ENCODE data around the gene ROR1. TPM values are rescaled to one million over a fixed set of nuclear protein-coding genes. Genes with fewer than 3 reads are reported as not detected.

Gene ROR1
- total and polyA plus RNA-seq, 7 experiments from 2014 or later, result 0.07 to 0.22 (median 0.16) TPM; not detected in 4

DNA sequence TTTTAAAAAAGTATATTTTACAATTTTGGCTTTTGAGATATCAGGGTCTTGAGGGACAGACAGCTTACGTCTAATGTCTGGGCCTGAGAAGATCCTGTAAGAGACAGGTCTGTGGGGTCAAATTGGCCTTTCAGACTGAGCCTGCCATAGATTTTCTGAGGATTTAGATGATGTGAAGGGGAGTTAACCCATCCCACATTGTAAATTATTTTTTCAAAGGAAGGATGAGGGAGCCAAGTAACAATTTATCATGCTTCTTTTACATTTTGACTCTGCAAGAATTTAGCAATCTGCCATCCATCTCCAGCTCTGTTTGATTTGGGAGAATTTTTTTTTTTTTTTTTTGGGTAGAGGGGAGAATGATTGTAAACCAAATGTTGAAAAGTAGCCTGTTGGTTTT lies 160.9 kb downstream of the ROR1 start:
- Histone ChIP-seq H3K27ac (ENCODE audit: low read depth, low read length) (no peak overlapping the region), H3K4me1 (ENCODE audit: control insufficient read depth in 2 of 2, insufficient read depth in 2 of 2, low read length in 2 of 2) (no peaks in the 10 kb centered on the region), H3K36me3 (ENCODE audit: control insufficient read depth in 2 of 3, insufficient read depth in 3 of 3, low read length in 3 of 3) (no peaks in the 10 kb centered on the region), H3K9me3 (ENCODE audit: control insufficient read depth in 2 of 3, low read length in 3 of 3) (no peaks in the 10 kb centered on the region), H3K27me3 (ENCODE audit: control insufficient read depth in 2 of 2, insufficient read depth in 2 of 2, low read length in 2 of 2) (no peaks in the 10 kb centered on the region), H3K4me3 (ENCODE audit: low read length) (no peak overlapping the region)
- no peaks in the 10 kb centered on the region for H3K9me3 Mint-ChIP-seq
- no peak overlapping the region for H3K27ac Mint-ChIP-seq
- H3K4me1 Mint-ChIP-seq, result no peaks in the 10 kb centered on the region
- ChIA-PET CTCF (interaction anchor here (1.2 to 1.5 kb wide), 2 partner anchors 11 to 202 kb away, joined by 4 to 9 read pairs; no protein-coding TSS in a partner anchor), POLR2A (interaction anchor here (0.7 kb wide), 1 partner anchor 13 kb away, joined by 6 read pairs; no protein-coding TSS in a partner anchor)
- H3K27me3 Mint-ChIP-seq, result peaks cover 0 to 4% (median 2%) of the 10 kb centered on the region in 5 donors
- no peak for DNase-seq
- H3K4me3 Mint-ChIP-seq, result no peak overlapping the region
- ATAC-seq, result no peak
- no peaks in the 10 kb centered on the region for H3K36me3 Mint-ChIP-seq
- intact Hi-C loops (cut with micrococcal nuclease), result loop anchor here in 1 of 2 donors (1.0 kb wide), 2 partner anchors 203 to 312 kb away; no protein-coding TSS in a partner anchor

DNA sequence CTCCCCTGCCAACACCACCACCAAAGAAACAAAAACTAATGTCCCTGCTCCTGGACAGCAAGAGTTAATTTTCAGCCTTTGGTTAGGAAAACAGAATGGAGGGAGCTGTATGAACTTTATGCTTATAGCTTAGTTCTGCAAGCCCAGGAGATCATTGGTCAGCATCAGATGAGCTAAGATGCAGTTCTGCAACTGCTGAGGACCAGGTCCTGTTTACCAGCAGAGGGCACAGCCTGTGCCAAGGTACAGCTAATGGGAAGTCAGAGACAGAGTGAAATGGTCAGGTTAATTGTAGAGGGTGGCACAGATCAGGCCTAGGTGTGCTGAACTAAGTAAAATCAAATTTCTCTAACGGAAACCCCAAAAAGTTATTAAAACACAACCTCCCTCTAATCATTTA lies 161.3 kb downstream of the ROR1 start:
- Histone ChIP-seq H3K27ac (ENCODE audit: low read depth, low read length) (no peak overlapping the region), H3K4me1 (ENCODE audit: control insufficient read depth in 2 of 2, insufficient read depth in 2 of 2, low read length in 2 of 2) (no peaks in the 10 kb centered on the region), H3K27me3 (ENCODE audit: control insufficient read depth in 2 of 2, insufficient read depth in 2 of 2, low read length in 2 of 2) (no peaks in the 10 kb centered on the region), H3K9me3 (ENCODE audit: control insufficient read depth in 2 of 3, low read length in 3 of 3) (no peaks in the 10 kb centered on the region), H3K4me3 (ENCODE audit: low read length) (no peak overlapping the region), H3K36me3 (ENCODE audit: control insufficient read depth in 2 of 3, insufficient read depth in 3 of 3, low read length in 3 of 3) (no peaks in the 10 kb centered on the region)
- no peaks in the 10 kb centered on the region for H3K36me3 Mint-ChIP-seq
- H3K4me3 Mint-ChIP-seq, result no peak overlapping the region
- ChIA-PET POLR2A (interaction anchor here (0.7 kb wide), 1 partner anchor 13 kb away, joined by 6 read pairs; no protein-coding TSS in a partner anchor), CTCF (interaction anchor here (0.6 to 1.5 kb wide), 3 partner anchors 12 to 202 kb away, joined by 3 to 9 read pairs (median 4); no protein-coding TSS in a partner anchor)
- no peaks in the 10 kb centered on the region for H3K9me3 Mint-ChIP-seq
- intact Hi-C loops (cut with micrococcal nuclease), result loop anchor here in 1 of 2 donors (1.0 kb wide), 2 partner anchors 202 to 311 kb away; no protein-coding TSS in a partner anchor
- H3K27me3 Mint-ChIP-seq, result peaks cover 0 to 8% (median 2%) of the 10 kb centered on the region in 5 donors
- no peak overlapping the region for H3K27ac Mint-ChIP-seq
- no peaks in the 10 kb centered on the region for H3K4me1 Mint-ChIP-seq
- DNase-seq, result no peak
- no peak for ATAC-seq

DNA sequence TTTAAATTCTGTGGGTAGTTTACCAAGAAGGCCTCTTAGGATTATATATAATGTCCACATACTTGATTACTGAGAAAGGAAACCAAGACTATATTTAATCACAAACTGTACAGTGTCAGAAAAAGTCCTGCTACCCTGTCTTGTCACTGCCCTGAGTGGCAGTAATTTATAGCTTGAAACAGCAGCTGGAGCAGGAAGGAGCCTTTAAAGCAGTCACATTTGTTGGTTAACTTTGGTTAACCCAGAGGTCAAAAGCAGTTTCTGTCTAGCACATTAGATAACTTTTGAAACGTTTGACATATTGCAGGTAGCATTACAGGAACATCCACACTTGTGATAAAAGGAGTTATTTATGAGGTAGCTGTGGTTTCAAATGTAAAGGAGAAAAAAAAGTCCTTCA lies 161.7 kb downstream of the ROR1 start:
- intact Hi-C loops (cut with micrococcal nuclease), result loop anchor here in 1 of 2 donors (1.0 kb wide), 2 partner anchors 202 to 311 kb away; no protein-coding TSS in a partner anchor
- no peak overlapping the region for H3K4me3 ChIP-seq (ENCODE audit: low read length)
- H3K4me1 ChIP-seq (ENCODE audit: control insufficient read depth in 2 of 2, insufficient read depth in 2 of 2, low read length in 2 of 2), result no peaks in the 10 kb centered on the region
- H3K36me3 Mint-ChIP-seq, result no peaks in the 10 kb centered on the region
- no peaks in the 10 kb centered on the region for H3K27me3 ChIP-seq (ENCODE audit: control insufficient read depth in 2 of 2, insufficient read depth in 2 of 2, low read length in 2 of 2)
- H3K27ac ChIP-seq (ENCODE audit: low read depth, low read length), result no peak overlapping the region
- peaks cover 0 to 9% (median 5%) of the 10 kb centered on the region in 5 donors for H3K27me3 Mint-ChIP-seq
- H3K27ac Mint-ChIP-seq, result no peak overlapping the region
- no peaks in the 10 kb centered on the region for H3K9me3 ChIP-seq (ENCODE audit: control insufficient read depth in 2 of 3, low read length in 3 of 3)
- ChIA-PET POLR2A (interaction anchor here (0.7 kb wide), 1 partner anchor 14 kb away, joined by 6 read pairs; no protein-coding TSS in a partner anchor), CTCF (interaction anchor here (0.6 to 1.5 kb wide), 2 partner anchors 20 to 201 kb away, joined by 3 to 9 read pairs; no protein-coding TSS in a partner anchor)
- H3K36me3 ChIP-seq (ENCODE audit: control insufficient read depth in 2 of 3, insufficient read depth in 3 of 3, low read length in 3 of 3), result no peaks in the 10 kb centered on the region
- H3K4me3 Mint-ChIP-seq, result no peak overlapping the region
- no peaks in the 10 kb centered on the region for H3K9me3 Mint-ChIP-seq
- H3K4me1 Mint-ChIP-seq, result no peaks in the 10 kb centered on the region
- ATAC-seq (no peak), DNase-seq (no peak)

DNA sequence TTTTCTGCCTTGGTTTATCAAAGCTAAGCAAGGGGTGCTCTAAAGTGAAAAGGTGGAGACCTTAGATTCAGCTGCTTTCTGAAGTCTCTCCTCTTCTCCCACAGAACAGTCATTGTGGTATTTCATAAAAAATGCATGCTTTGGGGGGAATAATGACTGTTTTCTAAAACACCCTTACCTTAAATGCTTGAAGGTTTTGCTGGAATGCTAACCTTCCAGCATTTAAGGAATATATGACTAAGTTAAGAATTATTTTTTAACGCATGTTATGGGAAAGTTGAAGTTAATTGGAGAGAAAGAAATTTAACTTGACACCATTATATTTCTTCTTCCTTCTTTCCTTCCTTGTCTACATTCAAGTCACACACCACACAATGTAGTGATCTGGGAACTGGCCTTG lies 162.5 kb downstream of the ROR1 start:
- intact Hi-C loops (cut with micrococcal nuclease), result no loop called here

DNA sequence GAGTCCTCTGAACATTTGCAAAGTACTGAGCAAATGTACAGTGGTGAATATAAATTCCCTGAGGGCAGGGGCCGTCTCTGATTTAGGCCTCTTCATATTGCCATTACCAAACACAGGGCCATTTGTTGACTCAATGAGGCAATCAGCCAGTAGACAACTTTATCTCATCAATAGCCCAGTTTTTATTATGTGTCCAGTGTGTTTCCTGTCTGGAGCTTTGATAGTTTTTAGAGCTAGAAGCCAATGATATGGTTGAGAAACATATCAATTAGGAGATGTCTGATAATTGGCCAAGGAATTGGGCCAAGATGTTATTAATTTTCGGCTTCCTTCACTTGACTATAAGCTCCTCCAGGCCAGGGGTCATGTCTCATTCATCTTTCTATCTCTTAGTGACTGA lies 163.0 kb downstream of the ROR1 start:
- intact Hi-C loops (cut with micrococcal nuclease), result no loop called here
- Mint-ChIP-seq H3K27me3 (peaks cover 2 to 6% (median 5%) of the 10 kb centered on the region in 5 donors), H3K4me1 (no peaks in the 10 kb centered on the region), H3K36me3 (no peaks in the 10 kb centered on the region), H3K27ac (no peak overlapping the region), H3K9me3 (no peaks in the 10 kb centered on the region), H3K4me3 (no peak overlapping the region)
- CTCF ChIA-PET, result no interaction called here
- POLR2A ChIA-PET, result no interaction called here
- Histone ChIP-seq H3K9me3 (ENCODE audit: control insufficient read depth in 2 of 3, low read length in 3 of 3) (no peaks in the 10 kb centered on the region), H3K4me3 (ENCODE audit: low read length) (no peak overlapping the region), H3K4me1 (ENCODE audit: control insufficient read depth in 2 of 2, insufficient read depth in 2 of 2, low read length in 2 of 2) (no peaks in the 10 kb centered on the region), H3K27ac (ENCODE audit: low read depth, low read length) (no peak overlapping the region), H3K36me3 (ENCODE audit: control insufficient read depth in 2 of 3, insufficient read depth in 3 of 3, low read length in 3 of 3) (no peaks in the 10 kb centered on the region), H3K27me3 (ENCODE audit: control insufficient read depth in 2 of 2, insufficient read depth in 2 of 2, low read length in 2 of 2) (no peaks in the 10 kb centered on the region)
- DNase-seq, result no peak
- ATAC-seq, result no peak

More for the DNA sequence above, 162.5 kb downstream of the ROR1 start:
- H3K27ac ChIP-seq (ENCODE audit: low read depth, low read length), result no peak overlapping the region
- Mint-ChIP-seq H3K9me3 (no peaks in the 10 kb centered on the region), H3K27ac (no peak overlapping the region), H3K27me3 (peaks cover under 1 to 6% (median 5%) of the 10 kb centered on the region in 5 donors), H3K36me3 (no peaks in the 10 kb centered on the region), H3K4me3 (no peak overlapping the region), H3K4me1 (no peaks in the 10 kb centered on the region)
- ChIA-PET POLR2A (no interaction called here), CTCF (no interaction called here)
- no peaks in the 10 kb centered on the region for H3K4me1 ChIP-seq (ENCODE audit: control insufficient read depth in 2 of 2, insufficient read depth in 2 of 2, low read length in 2 of 2)
- no peaks in the 10 kb centered on the region for H3K9me3 ChIP-seq (ENCODE audit: control insufficient read depth in 2 of 3, low read length in 3 of 3)
- DNase-seq (no peak), ATAC-seq (no peak)
- no peak overlapping the region for H3K4me3 ChIP-seq (ENCODE audit: low read length)
- no peaks in the 10 kb centered on the region for H3K27me3 ChIP-seq (ENCODE audit: control insufficient read depth in 2 of 2, insufficient read depth in 2 of 2, low read length in 2 of 2)
- no peaks in the 10 kb centered on the region for H3K36me3 ChIP-seq (ENCODE audit: control insufficient read depth in 2 of 3, insufficient read depth in 3 of 3, low read length in 3 of 3)

DNA sequence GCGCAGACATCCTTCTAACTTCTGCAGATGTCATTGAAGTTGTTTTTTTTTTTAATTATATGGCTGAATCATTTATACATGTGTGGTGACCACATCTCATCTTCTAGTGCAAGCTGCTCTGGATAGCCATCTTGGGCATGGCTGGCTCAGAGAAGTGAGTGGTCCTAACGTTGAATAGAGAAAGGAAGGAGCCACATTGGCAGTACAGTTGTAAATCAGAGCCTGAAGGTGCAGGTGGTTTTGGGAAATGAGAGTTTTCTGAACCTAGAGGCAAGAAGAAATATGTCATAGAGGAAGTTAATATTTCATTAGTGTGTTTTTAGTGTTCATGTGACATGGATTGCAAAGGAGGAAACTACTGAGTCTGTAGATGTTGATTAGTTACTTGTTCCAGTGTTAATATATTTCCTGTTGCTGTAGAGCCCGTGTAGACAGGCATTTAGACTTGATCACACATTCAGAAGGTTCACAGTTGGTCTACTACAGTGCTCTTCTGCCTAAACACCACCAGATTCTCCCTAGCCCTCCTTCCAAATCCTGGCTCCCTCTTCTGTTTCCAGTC lies 163.7 kb downstream of the ROR1 start:
- Mint-ChIP-seq H3K27me3 (peaks cover 4 to 9% (median 5%) of the 10 kb centered on the region in 5 donors), H3K4me3 (no peak overlapping the region), H3K4me1 (no peaks in the 10 kb centered on the region), H3K27ac (no peak overlapping the region), H3K9me3 (no peaks in the 10 kb centered on the region), H3K36me3 (no peaks in the 10 kb centered on the region)
- no peaks in the 10 kb centered on the region for H3K36me3 ChIP-seq (ENCODE audit: control insufficient read depth in 2 of 3, insufficient read depth in 3 of 3, low read length in 3 of 3)
- no peaks in the 10 kb centered on the region for H3K27me3 ChIP-seq (ENCODE audit: control insufficient read depth in 2 of 2, insufficient read depth in 2 of 2, low read length in 2 of 2)
- POLR2A ChIA-PET, result no interaction called here
- CTCF ChIA-PET, result no interaction called here
- H3K27ac ChIP-seq (ENCODE audit: low read depth, low read length), result no peak overlapping the region
- no peaks in the 10 kb centered on the region for H3K9me3 ChIP-seq (ENCODE audit: control insufficient read depth in 2 of 3, low read length in 3 of 3)
- no peak overlapping the region for H3K4me3 ChIP-seq (ENCODE audit: low read length)
- H3K4me1 ChIP-seq (ENCODE audit: control insufficient read depth in 2 of 2, insufficient read depth in 2 of 2, low read length in 2 of 2), result no peaks in the 10 kb centered on the region
- no peak for DNase-seq
- ATAC-seq, result no peak
- intact Hi-C loops (cut with micrococcal nuclease), result no loop called here

DNA sequence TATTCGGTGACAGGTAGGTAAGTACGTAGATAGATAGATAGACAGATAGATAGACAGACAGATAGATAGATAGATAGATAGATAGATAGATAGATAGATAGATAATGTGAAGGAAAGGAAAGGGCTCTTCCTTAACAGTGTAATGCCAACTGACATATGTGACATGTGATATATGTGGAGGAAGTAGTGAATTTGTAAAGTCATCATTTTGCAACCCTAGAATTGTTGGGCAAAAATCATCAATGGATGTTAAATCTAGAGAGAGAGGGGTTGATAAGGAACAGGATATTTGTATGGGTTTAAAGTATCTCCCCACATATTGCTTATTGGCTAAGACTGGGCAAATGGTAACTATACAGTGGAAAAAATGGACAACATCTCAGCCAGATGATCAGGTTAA lies 166.6 kb downstream of the ROR1 start:
- Histone ChIP-seq H3K27me3 (ENCODE audit: control insufficient read depth in 2 of 2, insufficient read depth in 2 of 2, low read length in 2 of 2) (no peaks in the 10 kb centered on the region), H3K27ac (ENCODE audit: low read depth, low read length) (no peak overlapping the region), H3K4me3 (ENCODE audit: low read length) (no peak overlapping the region), H3K9me3 (ENCODE audit: control insufficient read depth in 2 of 3, low read length in 3 of 3) (no peaks in the 10 kb centered on the region), H3K4me1 (ENCODE audit: control insufficient read depth in 2 of 2, insufficient read depth in 2 of 2, low read length in 2 of 2) (no peaks in the 10 kb centered on the region), H3K36me3 (ENCODE audit: control insufficient read depth in 2 of 3, insufficient read depth in 3 of 3, low read length in 3 of 3) (no peaks in the 10 kb centered on the region)
- no peak for ATAC-seq
- ChIA-PET POLR2A (no interaction called here), CTCF (no interaction called here)
- no peak overlapping the region for H3K4me3 Mint-ChIP-seq
- H3K27ac Mint-ChIP-seq, result no peak overlapping the region
- H3K9me3 Mint-ChIP-seq, result no peaks in the 10 kb centered on the region
- no peak for DNase-seq
- H3K4me1 Mint-ChIP-seq, result no peaks in the 10 kb centered on the region
- peaks cover 6 to 20% (median 11%) of the 10 kb centered on the region in 5 donors for H3K27me3 Mint-ChIP-seq
- H3K36me3 Mint-ChIP-seq, result no peaks in the 10 kb centered on the region
- intact Hi-C loops (cut with micrococcal nuclease), result no loop called here
